H1 (cell line): ENCODE data around the gene KCNQ1OT1. TPM values are rescaled to one million over a fixed set of nuclear protein-coding genes. Genes with fewer than 3 reads are reported as not detected.

Experiments
- ATF3 ChIP-seq: IDR thresholded peaks from 2 replicates; pipeline ENCODE4 v1.6.1; 2011; ENCODE audit warnings: low read depth, mild to moderate bottlenecking, low read length; ENCODE audit not compliant: insufficient read depth
- CHD7 ChIP-seq: fragments of 300-600 bp; sonication (generic); IDR thresholded peaks from 2 replicates; pipeline ENCODE4 v1.7.1; 2012; ENCODE audit warnings: low read length, moderate library complexity, mild to moderate bottlenecking, inconsistent platforms; ENCODE audit not compliant: insufficient replicate concordance
- FOSL1 ChIP-seq: IDR thresholded peaks from 2 replicates; pipeline ENCODE4 v1.6.1; 2011; ENCODE audit warnings: mild to moderate bottlenecking, low read depth, low read length, moderate library complexity; ENCODE audit not compliant: insufficient read depth
- KDM1A ChIP-seq: fragments of 200-600, 300-600 bp; sonication (generic); IDR thresholded peaks from 2 replicates; pipeline ENCODE4 v1.7.1; 2016; ENCODE audit warnings: mild to moderate bottlenecking, low read length, borderline replicate concordance
- PHF8 ChIP-seq: fragments of 200-600 bp; sonication (generic); conservative IDR thresholded peaks from 2 replicates; pipeline ENCODE4 v1.7.1; 2012; ENCODE audit warnings: low read depth, mild to moderate bottlenecking, inconsistent platforms, low read length, moderate library complexity
- RBBP5 ChIP-seq: IDR thresholded peaks from 2 replicates; pipeline ENCODE4 v1.7.1; 2012; ENCODE audit warnings: low read depth, mild to moderate bottlenecking, inconsistent platforms, low read length, moderate library complexity, borderline replicate concordance
- SP1 ChIP-seq: IDR thresholded peaks from 2 replicates; pipeline ENCODE4 v1.6.1; 2011; ENCODE audit warnings: low read depth, low read length
- SRF ChIP-seq: IDR thresholded peaks from 2 replicates; pipeline ENCODE4 v1.6.1; 2011; ENCODE audit warnings: mild to moderate bottlenecking, low read depth, low read length, moderate library complexity
- TCF12 ChIP-seq: IDR thresholded peaks from 2 replicates; pipeline ENCODE4 v1.6.1; 2011; ENCODE audit warnings: low read depth, mild to moderate bottlenecking, low read length
- polyA plus RNA-seq, 7 experiments: library from polyadenylated mRNA; depleted of rRNA in 3 of 7; stranded (reverse) in 5 of 7; unstranded in 2 of 7; fragments of >200 nt in 5 of 7; fragments of 200-250 nt in 2 of 7; gene quantifications; 1 replicate in 5 of 7; 2 replicates in 1 of 7; 4 replicates in 1 of 7; pipeline versions ENCODE4 v1.2.1 to v1.2.3, GENCODE V29; 2011 to 2013; ENCODE audit warnings: missing spikeins in 2 of 7, mixed read lengths in 2 of 7
- total RNA-seq: library from RNA; stranded (reverse); fragmentation: NEBNext Ultra II Directional; extraction: Animal tissue kit (Norgen Biotek cat#: 25700); gene quantifications from 2 replicates; pipeline ENCODE4 v1.2.1, GENCODE V29; 2021

Gene KCNQ1OT1
- total and polyA plus RNA-seq, 2 of the 8 experiments (the other 6 are each of a cell fraction or from before 2014, with no cell fraction given), result 0.21 to 1.2 TPM

- TF ChIP-seq CHD7 (no peak), KDM1A (no peak), FOSL1 (no peak), RBBP5 (no peak), TCF12 (no peak), SP1 (no peak), ATF3 (no peak), SRF (no peak), PHF8 (no peak)
These were observed 34.6 kb upstream of the KCNQ1OT1 start (continued) for GRCh38 chr11:2734181-2735052.
